ENCODE data around the gene STOX1.
"Not testable (repeated sequence)": the region's sequence is repeated elsewhere in the genome, so short reads cannot be mapped to it uniquely, and the experiment has no call there.

STOX1 gene

GRCh38 chr10:68804692-68805091, 22.6 kb upstream of the STOX1 start:
- Histone ChIP-seq H2AFZ (ENCODE audit: low read length, unreplicated experiment) (no peak overlapping the region), H3K27me3 (ENCODE audit: insufficient read depth, low read length) (no peaks in the 10 kb centered on the region), H3K79me2 (ENCODE audit: control insufficient read depth, insufficient read depth, low read length, unreplicated experiment) (no peaks in the 10 kb centered on the region), H3K27ac (ENCODE audit: low read depth, low read length) (no peak overlapping the region), H3K36me3 (ENCODE audit: insufficient read depth, low read length) (no peaks in the 10 kb centered on the region), H3K4me3 (ENCODE audit: low read depth, low read length) (no peak overlapping the region), H3K4me1 (ENCODE audit: control insufficient read depth, insufficient read depth, low read length, unreplicated experiment) (no peaks in the 10 kb centered on the region)

- H3K36me3 ChIP-seq (ENCODE audit: insufficient read depth, low read length); H3K79me2 ChIP-seq (ENCODE audit: control insufficient read depth, insufficient read depth, low read length, unreplicated experiment); H3K27me3 ChIP-seq (ENCODE audit: insufficient read depth, low read length); H3K4me3 ChIP-seq (ENCODE audit: low read depth, low read length); H2AFZ ChIP-seq (ENCODE audit: low read length, unreplicated experiment); H3K27ac ChIP-seq (ENCODE audit: low read depth, low read length); H3K4me1 ChIP-seq (ENCODE audit: control insufficient read depth, insufficient read depth, low read length, unreplicated experiment): not testable (repeated sequence)
Observed at GRCh38 chr10:68810830-68811229, 16.5 kb upstream of the STOX1 start.

GRCh38 chr10:68811314-68812009, 15.9 kb upstream of the STOX1 start:
- Histone ChIP-seq H3K27me3 (ENCODE audit: insufficient read depth, low read length) (no peaks in the 10 kb centered on the region), H3K27ac (ENCODE audit: low read depth, low read length) (no peak overlapping the region), H3K36me3 (ENCODE audit: insufficient read depth, low read length) (no peaks in the 10 kb centered on the region), H3K4me3 (ENCODE audit: low read depth, low read length) (no peak overlapping the region), H2AFZ (ENCODE audit: low read length, unreplicated experiment) (no peak overlapping the region), H3K79me2 (ENCODE audit: control insufficient read depth, insufficient read depth, low read length, unreplicated experiment) (no peaks in the 10 kb centered on the region), H3K4me1 (ENCODE audit: control insufficient read depth, insufficient read depth, low read length, unreplicated experiment) (no peaks in the 10 kb centered on the region)

GRCh38 chr10:68812420-68812819, 14.9 kb upstream of the STOX1 start:
- Histone ChIP-seq H3K4me1 (ENCODE audit: control insufficient read depth, insufficient read depth, low read length, unreplicated experiment) (no peaks in the 10 kb centered on the region), H3K27me3 (ENCODE audit: insufficient read depth, low read length) (no peaks in the 10 kb centered on the region), H3K79me2 (ENCODE audit: control insufficient read depth, insufficient read depth, low read length, unreplicated experiment) (no peaks in the 10 kb centered on the region), H2AFZ (ENCODE audit: low read length, unreplicated experiment) (no peak overlapping the region), H3K27ac (ENCODE audit: low read depth, low read length) (no peak overlapping the region), H3K4me3 (ENCODE audit: low read depth, low read length) (no peak overlapping the region), H3K36me3 (ENCODE audit: insufficient read depth, low read length) (no peaks in the 10 kb centered on the region)

- no peaks in the 10 kb centered on the region for H3K36me3 ChIP-seq (ENCODE audit: insufficient read depth, low read length)
- H3K27ac ChIP-seq (ENCODE audit: low read depth, low read length): no peak overlapping the region
- H2AFZ ChIP-seq (ENCODE audit: low read length, unreplicated experiment): no peak overlapping the region
- H3K27me3 ChIP-seq (ENCODE audit: insufficient read depth, low read length): no peaks in the 10 kb centered on the region
- H3K4me3 ChIP-seq (ENCODE audit: low read depth, low read length): no peak overlapping the region
- no peaks in the 10 kb centered on the region for H3K79me2 ChIP-seq (ENCODE audit: control insufficient read depth, insufficient read depth, low read length, unreplicated experiment)
- no peaks in the 10 kb centered on the region for H3K4me1 ChIP-seq (ENCODE audit: control insufficient read depth, insufficient read depth, low read length, unreplicated experiment)
Observed at GRCh38 chr10:68813559-68813958, 13.8 kb upstream of the STOX1 start.

- no peak overlapping the region for H3K4me3 ChIP-seq (ENCODE audit: low read depth, low read length)
- H3K27me3 ChIP-seq (ENCODE audit: insufficient read depth, low read length): no peaks in the 10 kb centered on the region
- no peaks in the 10 kb centered on the region for H3K36me3 ChIP-seq (ENCODE audit: insufficient read depth, low read length)
- no peaks in the 10 kb centered on the region for H3K4me1 ChIP-seq (ENCODE audit: control insufficient read depth, insufficient read depth, low read length, unreplicated experiment)
- H2AFZ ChIP-seq (ENCODE audit: low read length, unreplicated experiment): no peak overlapping the region
- H3K27ac ChIP-seq (ENCODE audit: low read depth, low read length): no peak overlapping the region
- no peaks in the 10 kb centered on the region for H3K79me2 ChIP-seq (ENCODE audit: control insufficient read depth, insufficient read depth, low read length, unreplicated experiment)
Observed at GRCh38 chr10:68816796-68817412, 10.4 kb upstream of the STOX1 start.

GRCh38 chr10:68820359-68820758, 7.0 kb upstream of the STOX1 start:
- H3K27me3 ChIP-seq (ENCODE audit: insufficient read depth, low read length); H3K27ac ChIP-seq (ENCODE audit: low read depth, low read length); H3K36me3 ChIP-seq (ENCODE audit: insufficient read depth, low read length); H2AFZ ChIP-seq (ENCODE audit: low read length, unreplicated experiment); H3K79me2 ChIP-seq (ENCODE audit: control insufficient read depth, insufficient read depth, low read length, unreplicated experiment); H3K4me1 ChIP-seq (ENCODE audit: control insufficient read depth, insufficient read depth, low read length, unreplicated experiment); H3K4me3 ChIP-seq (ENCODE audit: low read depth, low read length): not testable (repeated sequence)

- H2AFZ ChIP-seq (ENCODE audit: low read length, unreplicated experiment); H3K4me1 ChIP-seq (ENCODE audit: control insufficient read depth, insufficient read depth, low read length, unreplicated experiment); H3K36me3 ChIP-seq (ENCODE audit: insufficient read depth, low read length); H3K4me3 ChIP-seq (ENCODE audit: low read depth, low read length); H3K79me2 ChIP-seq (ENCODE audit: control insufficient read depth, insufficient read depth, low read length, unreplicated experiment); H3K27me3 ChIP-seq (ENCODE audit: insufficient read depth, low read length); H3K27ac ChIP-seq (ENCODE audit: low read depth, low read length): not testable (repeated sequence)
Observed at GRCh38 chr10:68822626-68823025, 4.7 kb upstream of the STOX1 start.

GRCh38 chr10:68827592-68827959, 245 bp downstream of the STOX1 start:
- Histone ChIP-seq H2AFZ (ENCODE audit: low read length, unreplicated experiment) (peak overlapping the region; percentile 99), H3K4me3 (ENCODE audit: low read depth, low read length) (peak overlapping the region; percentile 97), H3K27me3 (ENCODE audit: insufficient read depth, low read length) (peaks cover 16% of the 10 kb centered on the region)
- H3K4me1 ChIP-seq (ENCODE audit: control insufficient read depth, insufficient read depth, low read length, unreplicated experiment); H3K79me2 ChIP-seq (ENCODE audit: control insufficient read depth, insufficient read depth, low read length, unreplicated experiment); H3K36me3 ChIP-seq (ENCODE audit: insufficient read depth, low read length); H3K27ac ChIP-seq (ENCODE audit: low read depth, low read length): not testable (repeated sequence)

GRCh38 chr10:68828083-68828601, 811 bp downstream of the STOX1 start:
- H3K4me3 ChIP-seq (ENCODE audit: low read depth, low read length): peak overlapping the region; percentile 66
- H3K27ac ChIP-seq (ENCODE audit: low read depth, low read length); H2AFZ ChIP-seq (ENCODE audit: low read length, unreplicated experiment); H3K36me3 ChIP-seq (ENCODE audit: insufficient read depth, low read length); H3K4me1 ChIP-seq (ENCODE audit: control insufficient read depth, insufficient read depth, low read length, unreplicated experiment); H3K79me2 ChIP-seq (ENCODE audit: control insufficient read depth, insufficient read depth, low read length, unreplicated experiment): not testable (repeated sequence)
- peaks cover 16% of the 10 kb centered on the region for H3K27me3 ChIP-seq (ENCODE audit: insufficient read depth, low read length)

GRCh38 chr10:68828833-68829232, 1.5 kb downstream of the STOX1 start:
- no peak overlapping the region for H3K27ac ChIP-seq (ENCODE audit: low read depth, low read length)
- no peaks in the 10 kb centered on the region for H3K79me2 ChIP-seq (ENCODE audit: control insufficient read depth, insufficient read depth, low read length, unreplicated experiment)
- peaks cover 16% of the 10 kb centered on the region for H3K27me3 ChIP-seq (ENCODE audit: insufficient read depth, low read length)
- H3K4me3 ChIP-seq (ENCODE audit: low read depth, low read length): no peak overlapping the region
- no peaks in the 10 kb centered on the region for H3K4me1 ChIP-seq (ENCODE audit: control insufficient read depth, insufficient read depth, low read length, unreplicated experiment)
- no peak overlapping the region for H2AFZ ChIP-seq (ENCODE audit: low read length, unreplicated experiment)
- H3K36me3 ChIP-seq (ENCODE audit: insufficient read depth, low read length): no peaks in the 10 kb centered on the region
